Measurements from ENCODE around the gene SERPINA5. TPM values are rescaled to one million over a fixed set of nuclear protein-coding genes. Genes with fewer than 3 reads are reported as not detected.

SERPINA5 gene
- total and polyA plus RNA-seq, 2 donors (not counting 1 experiment from before 2014, with no cell fraction given), result not detected

- no peak overlapping the region for H3K9ac ChIP-seq (ENCODE audit: low read length)
- no peak overlapping the region for H2AFZ ChIP-seq (ENCODE audit: insufficient read depth, low read depth, low read length, poor library complexity, severe bottlenecking)
- peaks cover 0 to 21% (median 0%) of the 10 kb centered on the region in 3 donors for H3K9me3 ChIP-seq (ENCODE audit: control extremely low read depth in 1 of 3, control insufficient read depth in 2 of 3, insufficient read depth in 1 of 3, low read length in 2 of 3)
- no peaks in the 10 kb centered on the region for H3K36me3 ChIP-seq (replicated peaks in 1 of 2; ENCODE audit: control extremely low read depth in 1 of 2, control insufficient read depth in 1 of 2, extremely low read depth in 1 of 2, insufficient read depth in 2 of 2, low read length in 1 of 2)
- TF ChIP-seq, protein P1, sequence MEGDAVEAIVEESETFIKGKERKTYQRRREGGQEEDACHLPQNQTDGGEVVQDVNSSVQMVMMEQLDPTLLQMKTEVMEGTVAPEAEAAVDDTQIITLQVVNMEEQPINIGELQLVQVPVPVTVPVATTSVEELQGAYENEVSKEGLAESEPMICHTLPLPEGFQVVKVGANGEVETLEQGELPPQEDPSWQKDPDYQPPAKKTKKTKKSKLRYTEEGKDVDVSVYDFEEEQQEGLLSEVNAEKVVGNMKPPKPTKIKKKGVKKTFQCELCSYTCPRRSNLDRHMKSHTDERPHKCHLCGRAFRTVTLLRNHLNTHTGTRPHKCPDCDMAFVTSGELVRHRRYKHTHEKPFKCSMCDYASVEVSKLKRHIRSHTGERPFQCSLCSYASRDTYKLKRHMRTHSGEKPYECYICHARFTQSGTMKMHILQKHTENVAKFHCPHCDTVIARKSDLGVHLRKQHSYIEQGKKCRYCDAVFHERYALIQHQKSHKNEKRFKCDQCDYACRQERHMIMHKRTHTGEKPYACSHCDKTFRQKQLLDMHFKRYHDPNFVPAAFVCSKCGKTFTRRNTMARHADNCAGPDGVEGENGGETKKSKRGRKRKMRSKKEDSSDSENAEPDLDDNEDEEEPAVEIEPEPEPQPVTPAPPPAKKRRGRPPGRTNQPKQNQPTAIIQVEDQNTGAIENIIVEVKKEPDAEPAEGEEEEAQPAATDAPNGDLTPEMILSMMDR (IDR thresholded peaks at IDR 0.05), result no peak
- no peak for TF ChIP-seq EZH2 (IDR thresholded peaks at IDR 0.05; ENCODE audit: borderline replicate concordance, insufficient read depth, low read depth, low read length, poor library complexity, severe bottlenecking)
- H3K4me2 ChIP-seq (replicated peaks; ENCODE audit: low read depth, low read length, poor library complexity, severe bottlenecking), result no peak overlapping the region
- ChIA-PET POLR2A (no interaction called here), CTCF (interaction anchor here (0.7 kb wide), 1 partner anchor 40 kb away, joined by 3 read pairs; no protein-coding TSS in a partner anchor)
- 82% methylated on average over 9 of the region's 10 CpGs for WGBS (ENCODE audit: insufficient coverage)
- Mint-ChIP-seq H3K4me1 (no peaks in the 10 kb centered on the region), H3K9me3 (ENCODE audit: insufficient read depth) (peaks cover under 1% of the 10 kb centered on the region), H3K27ac (no peak overlapping the region), H3K4me3 (no peak overlapping the region), H3K27me3 (no peaks in the 10 kb centered on the region)
- H4K20me1 ChIP-seq (ENCODE audit: control insufficient read depth, insufficient read depth, low read length, poor library complexity, severe bottlenecking), result no peaks in the 10 kb centered on the region
- ATAC-seq (ENCODE audit: low read depth) (no peak), DNase-seq (no peak)
- intact Hi-C loops (cut with micrococcal nuclease), result no loop called here
- H3K79me2 ChIP-seq (ENCODE audit: control insufficient read depth, insufficient read depth, low read length), result no peaks in the 10 kb centered on the region
- H3K27me3 ChIP-seq (replicated peaks in 1 of 4; ENCODE audit: control extremely low read depth in 1 of 4, control insufficient read depth in 3 of 4, insufficient read depth in 4 of 4, low read length in 3 of 4), result no peaks in the 10 kb centered on the region
- no peak overlapping the region for H3K27ac ChIP-seq (ENCODE audit: low read length in 2 of 2)
- no peaks in the 10 kb centered on the region for H3K4me1 ChIP-seq (ENCODE audit: control insufficient read depth in 2 of 2, insufficient read depth in 2 of 2, low read length in 2 of 2)
- H3K4me3 ChIP-seq (ENCODE audit: control extremely low read depth in 1 of 5, extremely low read depth in 1 of 5, insufficient read depth in 1 of 5, low read depth in 2 of 5, low read length in 4 of 5), result no peak overlapping the region
These were observed 59.8 kb downstream of the SERPINA5 start for GRCh38 chr14:94640721-94641631.

GRCh38 chr14:94641632-94641955 lies 60.4 kb downstream of the SERPINA5 start:
- Histone ChIP-seq H3K9me3 (ENCODE audit: control extremely low read depth in 1 of 3, control insufficient read depth in 2 of 3, insufficient read depth in 1 of 3, low read length in 2 of 3) (peaks cover 0 to 24% (median 0%) of the 10 kb centered on the region in 3 donors), H4K20me1 (ENCODE audit: control insufficient read depth, insufficient read depth, low read length, poor library complexity, severe bottlenecking) (no peaks in the 10 kb centered on the region), H2AFZ (ENCODE audit: insufficient read depth, low read depth, low read length, poor library complexity, severe bottlenecking) (no peak overlapping the region), H3K27me3 (replicated peaks in 1 of 4; ENCODE audit: control extremely low read depth in 1 of 4, control insufficient read depth in 3 of 4, insufficient read depth in 4 of 4, low read length in 3 of 4) (no peaks in the 10 kb centered on the region), H3K4me1 (ENCODE audit: control insufficient read depth in 2 of 2, insufficient read depth in 2 of 2, low read length in 2 of 2) (no peaks in the 10 kb centered on the region), H3K4me2 (replicated peaks; ENCODE audit: low read depth, low read length, poor library complexity, severe bottlenecking) (no peak overlapping the region), H3K9ac (ENCODE audit: low read length) (no peak overlapping the region), H3K4me3 (ENCODE audit: control extremely low read depth in 1 of 5, extremely low read depth in 1 of 5, insufficient read depth in 1 of 5, low read depth in 2 of 5, low read length in 4 of 5) (no peak overlapping the region), H3K36me3 (replicated peaks in 1 of 2; ENCODE audit: control extremely low read depth in 1 of 2, control insufficient read depth in 1 of 2, extremely low read depth in 1 of 2, insufficient read depth in 2 of 2, low read length in 1 of 2) (no peaks in the 10 kb centered on the region), H3K27ac (ENCODE audit: low read length in 2 of 2) (no peak overlapping the region), H3K79me2 (ENCODE audit: control insufficient read depth, insufficient read depth, low read length) (no peaks in the 10 kb centered on the region)
- Mint-ChIP-seq H3K4me3 (no peak overlapping the region), H3K27me3 (no peaks in the 10 kb centered on the region), H3K4me1 (no peaks in the 10 kb centered on the region), H3K9me3 (ENCODE audit: insufficient read depth) (peaks cover 2% of the 10 kb centered on the region), H3K27ac (no peak overlapping the region)
- TF ChIP-seq EZH2 (IDR thresholded peaks at IDR 0.05; ENCODE audit: borderline replicate concordance, insufficient read depth, low read depth, low read length, poor library complexity, severe bottlenecking), result no peak
- TF ChIP-seq, protein P1 (IDR thresholded peaks at IDR 0.05), result no peak
- ChIA-PET POLR2A (no interaction called here), CTCF (no interaction called here)
- DNase-seq (no peak), ATAC-seq (ENCODE audit: low read depth) (no peak)
- 91% methylated on average over 11 of the region's 12 CpGs for WGBS (ENCODE audit: insufficient coverage)
- intact Hi-C loops (cut with micrococcal nuclease), result no loop called here
